Peyer's patch (tissue), 4 donors: ENCODE data around the gene RPS16. TPM values are rescaled to one million over a fixed set of nuclear protein-coding genes. Genes with fewer than 3 reads are reported as not detected.

Source experiments
- DNase-seq, 3 donors: peaks; one replicate each; pipeline ENCODE4 v3.0.0-alpha.2; 2017 to 2019
- H3K27ac ChIP-seq, 4 donors: fragments of 200-600 bp; sonication (generic); one replicate each; pipeline ENCODE4 v1.5.1; 2016 to 2019
- H3K27me3 ChIP-seq, 2 donors: fragments of 200-600 bp; sonication (generic); one replicate each; pipeline ENCODE4 v1.5.1; 2019
- H3K36me3 ChIP-seq, 3 donors: fragments of 200-600 bp; sonication (generic); one replicate each; pipeline ENCODE4 v1.5.1; 2016 to 2019
- H3K4me1 ChIP-seq, 4 donors: fragments of 200-600 bp; sonication (generic); one replicate each; pipeline ENCODE4 v1.5.1; 2016 to 2019
- H3K4me3 ChIP-seq, 4 donors: fragments of 200-600 bp; sonication (generic); 1 replicate in 3 of 4; 2 replicates in 1 of 4; pipeline ENCODE4 v1.5.1; 2016 to 2019; ENCODE audit warnings: mild to moderate bottlenecking in 1 of 4
- H3K9me3 ChIP-seq, 4 donors: fragments of 200-600 bp; sonication (generic); one replicate each; pipeline ENCODE4 v1.5.1; 2016 to 2019; ENCODE audit warnings: mild to moderate bottlenecking in 1 of 4
- CTCF ChIP-seq, 6 experiments: fragments of 450-650 bp in 4 of 6; fragments of 200-600 bp in 2 of 6; sonication (generic) in 1 of 6; IDR thresholded peaks; one replicate each; pipeline ENCODE4 v1.5.1; 2017 to 2019; ENCODE audit warnings: antibody characterized with exemption in 6 of 6, mild to moderate bottlenecking in 3 of 6, moderate library complexity in 1 of 6
- POLR2A ChIP-seq, 2 donors: fragments of 450-650 bp; IDR thresholded peaks; one replicate each; pipeline ENCODE4 v1.5.1; 2017; ENCODE audit warnings: antibody characterized with exemption in 2 of 2, mild to moderate bottlenecking in 2 of 2, moderate library complexity in 2 of 2
- total RNA-seq, 4 donors: library from RNA; depleted of rRNA; stranded (reverse); fragments of >200 nt; gene quantifications; one replicate each; pipeline ENCODE4 v1.1.0, GENCODE V29; 2016

RPS16 gene
- total RNA-seq, 4 donors from 2014 or later, result 443 to 1,406 (median 686) TPM

- Histone ChIP-seq H3K36me3 (peaks cover 0 to 20% (median 4%) of the 10 kb centered on the region in 3 donors), H3K27me3 (no peaks in the 10 kb centered on the region), H3K4me1 (peaks cover 0 to 43% (median 23%) of the 10 kb centered on the region in 4 donors), H3K9me3 (no peaks in the 10 kb centered on the region), H3K27ac (peak overlapping the region; percentile 98 to 100 (median 100)), H3K4me3 (peak overlapping the region; percentile 78 to 96 (median 92))
- DNase-seq, result peak; percentile 77 to 92 (median 86)
- peak; percentile 52 to 71 for TF ChIP-seq POLR2A (IDR thresholded peaks at IDR 0.05)
- TF ChIP-seq CTCF (IDR thresholded peaks at IDR 0.05), result peak in 1 of 6 experiments; percentile 17
These were observed 25.5 kb downstream of the RPS16 start for GRCh38 chr19:39410017-39410830.

- peak; percentile 89 to 97 (median 97) for DNase-seq
- peaks cover 0 to 20% (median 4%) of the 10 kb centered on the region in 3 donors for H3K36me3 ChIP-seq
- peak overlapping the region; percentile 78 to 96 (median 92) for H3K4me3 ChIP-seq
- H3K4me1 ChIP-seq, result peaks cover 0 to 43% (median 29%) of the 10 kb centered on the region in 4 donors
- peak; percentile 79 to 94 for TF ChIP-seq POLR2A (IDR thresholded peaks at IDR 0.05)
- TF ChIP-seq CTCF (IDR thresholded peaks at IDR 0.05), result peak in 2 of 6 experiments; percentile 9 to 17
- H3K9me3 ChIP-seq, result no peaks in the 10 kb centered on the region
- H3K27ac ChIP-seq, result peak overlapping the region; percentile 98 to 100 (median 100)
- no peaks in the 10 kb centered on the region for H3K27me3 ChIP-seq
These were observed 26.3 kb downstream of the RPS16 start for GRCh38 chr19:39409208-39410016.

GRCh38 chr19:39408392-39409207 is 27.1 kb downstream of the RPS16 start:
- Histone ChIP-seq H3K27ac (peak overlapping the region; percentile 98 to 100 (median 100)), H3K4me3 (peak overlapping the region; percentile 78 to 96 (median 92)), H3K36me3 (peaks cover 0 to 20% (median 4%) of the 10 kb centered on the region in 3 donors), H3K4me1 (peaks cover 0 to 39% (median 32%) of the 10 kb centered on the region in 4 donors), H3K27me3 (no peaks in the 10 kb centered on the region), H3K9me3 (no peaks in the 10 kb centered on the region)
- no peak for DNase-seq
- TF ChIP-seq CTCF (IDR thresholded peaks at IDR 0.05) (no peak), POLR2A (IDR thresholded peaks at IDR 0.05) (peak in 1 of 2 donors; percentile 25)

- TF ChIP-seq CTCF (IDR thresholded peaks at IDR 0.05) (no peak), POLR2A (IDR thresholded peaks at IDR 0.05) (peak; percentile 47)
- Histone ChIP-seq H3K36me3 (peaks cover 0 to 20% (median 4%) of the 10 kb centered on the region in 3 donors), H3K4me3 (peak overlapping the region; percentile 78 to 96 (median 92)), H3K9me3 (no peaks in the 10 kb centered on the region), H3K27me3 (no peaks in the 10 kb centered on the region), H3K4me1 (peaks cover 0 to 40% (median 30%) of the 10 kb centered on the region in 4 donors), H3K27ac (peak overlapping the region; percentile 98 to 100 (median 100))
- peak; percentile 83 to 93 (median 85) for DNase-seq
These were observed 27.9 kb downstream of the RPS16 start for GRCh38 chr19:39407660-39408391.
